GM18520 (cell line): ENCODE data around the gene ACTL8.

ENCODE experiments used
- ATAC-seq: cut with Tn5 transposase; IDR thresholded peaks from one replicate; pipeline ENCODE4 v1.9.1; 2021; ENCODE audit not compliant: unreplicated experiment

ACTL8 gene

GRCh38 chr1:17841944-17842343 is 86.8 kb downstream of the ACTL8 start:
- ATAC-seq = no peak

- no peak for ATAC-seq
Observed at GRCh38 chr1:17842686-17843085, 87.6 kb downstream of the ACTL8 start.

- no peak for ATAC-seq
Observed at GRCh38 chr1:17844185-17844826, 89.2 kb downstream of the ACTL8 start.

DNA sequence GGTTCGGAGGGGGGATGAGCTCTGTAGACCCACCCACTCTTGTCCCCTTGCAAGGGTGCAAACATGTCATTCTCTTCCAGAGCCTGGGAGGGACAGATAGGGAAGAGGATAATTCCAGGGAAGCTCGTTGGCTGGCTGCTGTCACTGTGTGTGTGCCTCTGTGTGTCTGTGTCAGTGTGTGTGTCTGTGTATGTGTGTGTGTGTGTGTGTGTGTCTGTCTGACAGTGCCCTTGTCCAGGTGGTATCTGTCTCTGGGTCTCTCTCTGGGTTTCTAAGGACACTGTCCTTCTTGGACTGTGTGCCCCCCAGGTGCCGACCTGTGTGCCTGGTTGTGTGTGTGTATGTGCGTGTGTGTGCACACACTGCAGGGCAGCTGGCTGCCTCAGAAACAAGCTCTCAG is 90.5 kb downstream of the ACTL8 start:
- ATAC-seq = no peak

GRCh38 chr1:17846341-17846740 is 91.2 kb downstream of the ACTL8 start:
- no peak for ATAC-seq

DNA sequence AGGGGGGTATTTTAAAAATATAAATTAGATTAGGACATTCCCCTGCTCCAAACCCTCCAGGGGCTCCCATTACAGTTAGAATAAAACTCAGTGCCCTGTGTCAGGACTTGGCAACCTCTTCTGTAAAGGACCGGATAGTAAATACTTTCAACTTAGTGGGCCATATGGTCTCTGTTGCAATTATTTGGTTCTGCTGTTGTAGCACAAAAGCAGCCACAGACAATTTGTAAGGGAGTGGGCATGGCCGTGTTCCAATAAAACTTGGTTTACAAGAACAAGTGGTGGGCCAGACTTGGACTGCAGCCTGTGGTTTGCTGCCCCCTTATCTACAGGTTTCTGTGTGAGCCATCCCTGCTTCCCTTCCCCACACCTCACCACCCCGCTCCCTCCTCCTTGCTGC is 92.0 kb downstream of the ACTL8 start:
- ATAC-seq = no peak

GRCh38 chr1:17849216-17849615 is 94.1 kb downstream of the ACTL8 start:
- no peak for ATAC-seq

- no peak for ATAC-seq
Observed at GRCh38 chr1:17851056-17851455, 95.9 kb downstream of the ACTL8 start.

GRCh38 chr1:17852383-17852782 is 97.2 kb downstream of the ACTL8 start:
- no peak for ATAC-seq

GRCh38 chr1:17853241-17853935 is 98.3 kb downstream of the ACTL8 start:
- ATAC-seq = no peak

- ATAC-seq = no peak
Observed at GRCh38 chr1:17856496-17857108, 101.5 kb downstream of the ACTL8 start.

GRCh38 chr1:17857109-17857499 is 102.0 kb downstream of the ACTL8 start:
- no peak for ATAC-seq

- ATAC-seq = no peak
Observed at GRCh38 chr1:17857996-17858395, 102.9 kb downstream of the ACTL8 start.

GRCh38 chr1:17860812-17861211 is 105.7 kb downstream of the ACTL8 start:
- ATAC-seq = no peak

DNA sequence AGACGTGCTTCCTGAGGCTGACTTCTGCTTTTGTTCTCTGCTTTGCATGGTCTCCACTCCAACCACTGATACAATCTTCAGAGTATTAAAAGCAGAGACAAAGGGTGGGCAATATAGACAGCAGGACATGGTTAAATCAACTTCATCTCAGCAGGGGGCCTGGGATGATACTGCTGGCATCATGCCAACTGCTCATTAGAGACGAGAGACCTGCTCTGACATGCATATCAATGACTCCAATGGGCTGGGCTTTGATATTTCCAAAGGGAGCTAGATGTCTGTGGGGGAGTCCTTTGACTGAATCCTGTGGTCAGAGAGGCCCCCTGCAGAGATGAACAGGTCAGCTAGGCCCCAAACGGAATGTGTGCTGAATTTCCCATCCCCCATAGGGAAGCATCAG is 106.6 kb downstream of the ACTL8 start:
- no peak for ATAC-seq

DNA sequence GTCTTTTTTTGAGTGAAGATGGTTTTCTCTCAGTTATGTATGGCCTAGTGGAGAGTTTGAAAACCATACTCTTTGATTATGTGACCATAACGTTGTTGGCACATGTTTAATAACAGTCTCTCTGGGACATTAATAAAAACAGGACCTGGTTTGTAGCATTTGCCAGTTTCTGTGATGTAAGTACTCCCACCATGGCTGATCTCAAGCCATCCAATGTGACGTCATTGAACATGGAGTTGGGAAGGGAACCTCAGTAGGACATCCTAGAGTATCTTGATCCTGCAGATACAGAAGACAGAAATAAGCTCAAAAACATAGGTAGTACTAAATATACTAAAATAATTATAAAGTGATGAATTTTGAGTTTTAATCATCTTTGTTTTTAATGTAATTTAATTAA is 107.0 kb downstream of the ACTL8 start:
- no peak for ATAC-seq

DNA sequence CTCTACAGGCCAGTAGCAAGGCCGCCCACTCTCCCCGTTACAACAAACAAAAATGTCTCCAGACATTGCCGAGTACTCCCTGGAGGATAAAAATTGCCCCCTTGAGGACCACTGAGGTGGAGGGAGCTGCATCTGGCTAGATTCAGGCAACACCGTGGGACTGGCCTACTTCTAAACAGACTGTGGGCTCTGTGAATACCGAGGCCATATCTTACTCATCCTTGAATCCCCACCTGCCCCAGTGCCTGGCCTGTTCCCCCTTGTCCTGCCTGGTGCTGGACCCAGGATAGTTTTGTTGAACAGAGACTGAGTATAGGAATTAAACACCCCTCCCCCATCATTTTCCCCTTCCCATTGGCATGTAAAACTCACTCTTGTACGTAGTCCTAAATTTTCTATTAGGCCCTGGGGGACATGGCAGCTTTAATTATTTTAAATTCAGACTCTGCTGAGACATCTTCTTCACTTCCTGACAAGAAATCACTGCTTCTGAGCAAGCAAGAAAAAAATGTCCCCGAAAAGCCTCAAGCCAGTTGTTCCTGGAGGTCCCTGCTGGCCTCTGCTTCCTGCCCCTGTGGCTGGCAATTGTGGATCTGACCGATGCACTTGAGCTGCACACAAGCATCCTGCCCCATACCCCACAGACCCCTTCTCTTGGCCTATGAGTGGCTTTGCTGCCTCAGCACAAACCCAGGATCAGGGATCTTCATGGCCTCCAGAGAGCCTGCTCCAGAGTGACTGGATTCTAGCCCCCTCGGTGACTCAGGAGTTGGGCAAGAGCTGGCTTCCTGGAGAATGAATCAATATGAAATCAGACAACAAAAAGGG is 111.0 kb downstream of the ACTL8 start:
- no peak for ATAC-seq

DNA sequence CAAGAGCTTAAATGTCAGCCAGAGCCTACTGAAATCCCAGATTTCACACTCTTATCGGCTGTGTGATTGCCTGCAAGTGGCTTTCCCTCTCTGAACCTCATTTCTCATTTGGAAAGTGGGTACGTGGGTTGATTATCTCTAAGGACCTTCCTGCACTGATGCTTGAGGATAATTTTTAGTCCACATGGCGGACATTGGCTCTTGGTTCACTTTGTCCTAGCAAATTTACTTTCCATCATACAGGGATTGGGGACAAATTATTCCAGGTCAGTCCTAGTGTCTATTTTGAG is 111.6 kb downstream of the ACTL8 start:
- ATAC-seq = no peak

DNA sequence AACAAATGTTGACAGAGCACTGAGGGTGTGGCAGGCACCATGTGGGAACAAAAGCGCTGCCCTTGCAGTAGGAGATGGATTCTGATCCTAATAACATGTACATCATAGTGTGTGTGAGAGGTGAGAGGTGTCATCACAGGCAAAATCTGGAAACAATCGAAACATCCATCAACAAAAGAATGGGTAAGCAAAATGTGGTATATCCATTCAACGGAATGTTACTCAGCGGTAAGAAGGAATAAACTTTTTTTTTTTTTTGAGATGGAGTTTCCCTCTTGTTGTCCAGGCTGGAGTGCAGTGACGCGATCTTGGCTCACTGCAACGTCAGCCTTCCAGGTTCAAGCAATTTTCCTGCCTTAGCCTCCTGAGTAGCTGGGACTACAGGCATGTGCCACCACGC is 112.3 kb downstream of the ACTL8 start:
- ATAC-seq = no peak

GRCh38 chr1:17869815-17870214 is 114.7 kb downstream of the ACTL8 start:
- ATAC-seq = no peak

- ATAC-seq = no peak
Observed at GRCh38 chr1:17870679-17871078, 115.5 kb downstream of the ACTL8 start.
